GM06990 (cell line): ENCODE results near the gene LAPTM5.
A peak's percentile ranks its signal among the peaks of the same experiment; 100 is the strongest.

Experiments used
- DNase-seq: peaks from one replicate; pipeline ENCODE4 v3.0.0-alpha.2; 2011; ENCODE audit not compliant: insufficient read length; ENCODE audit errors: extremely low read depth
- H3K27me3 ChIP-seq: replicated peaks from 2 replicates; pipeline ENCODE4 v1.6.0; 2011; ENCODE audit warnings: low read length; ENCODE audit not compliant: control insufficient read depth, insufficient read depth
- H3K36me3 ChIP-seq: 2 replicates; pipeline ENCODE4 v1.5.1; 2011; ENCODE audit warnings: low read length; ENCODE audit not compliant: control insufficient read depth, insufficient read depth
- H3K4me3 ChIP-seq: replicated peaks from 2 replicates; pipeline ENCODE4 v1.5.1; 2011; ENCODE audit warnings: low read depth, mild to moderate bottlenecking, control low read depth, low read length
- CTCF ChIP-seq: IDR thresholded peaks from 2 replicates; pipeline ENCODE4 v1.5.1; 2011; ENCODE audit warnings: low read length, control low read depth, mild to moderate bottlenecking, inconsistent platforms; ENCODE audit not compliant: insufficient read depth, poor library complexity, severe bottlenecking

The LAPTM5 gene

GRCh38 chr1:30753660-30754123, 3.9 kb downstream of the LAPTM5 start:
- no peak for DNase-seq
- TF ChIP-seq CTCF = no peak
- no peaks in the 10 kb centered on the region for H3K27me3 ChIP-seq
- peak overlapping the region; percentile 99 for H3K4me3 ChIP-seq
- H3K36me3 ChIP-seq = peaks cover 29% of the 10 kb centered on the region

GRCh38 chr1:30753118-30753517, 4.5 kb downstream of the LAPTM5 start:
- Histone ChIP-seq H3K27me3 (no peaks in the 10 kb centered on the region), H3K4me3 (peak overlapping the region; percentile 99), H3K36me3 (peaks cover 30% of the 10 kb centered on the region)
- no peak for TF ChIP-seq CTCF
- DNase-seq = no peak

- no peaks in the 10 kb centered on the region for H3K27me3 ChIP-seq
- peak overlapping the region; percentile 99 for H3K4me3 ChIP-seq
- DNase-seq = no peak
- TF ChIP-seq CTCF = no peak
- H3K36me3 ChIP-seq = peaks cover 31% of the 10 kb centered on the region
Measured at GRCh38 chr1:30752651-30752908, 5.0 kb downstream of the LAPTM5 start.

GRCh38 chr1:30751830-30752650, 5.5 kb downstream of the LAPTM5 start:
- Histone ChIP-seq H3K36me3 (peaks cover 33% of the 10 kb centered on the region), H3K4me3 (peak overlapping the region; percentile 99), H3K27me3 (no peaks in the 10 kb centered on the region)
- TF ChIP-seq CTCF = no peak
- DNase-seq = peak; percentile 59

GRCh38 chr1:30750731-30751291, 6.8 kb downstream of the LAPTM5 start:
- Histone ChIP-seq H3K27me3 (no peaks in the 10 kb centered on the region), H3K4me3 (peak overlapping the region; percentile 99), H3K36me3 (peaks cover 32% of the 10 kb centered on the region)
- DNase-seq = peak; percentile 79
- no peak for TF ChIP-seq CTCF
